T-helper 2 cell treated with Interferon-gamma antibody and Interleukin-4, amounts not matched to agents 5 μg/mL and 100 μg/mL, for 36 hours (primary cell): Measurements from ENCODE around the gene ZFAND6.
A peak's percentile ranks its signal among the peaks of the same experiment; 100 is the strongest.

Experiments used
- DNase-seq: peaks from one replicate; pipeline ENCODE4 v3.0.0; 2021; ENCODE audit warnings: low spot score
- H3K27ac Mint-ChIP-seq: one replicate; pipeline ENCODE4 v1.8.0; 2021; ENCODE audit warnings: mild to moderate bottlenecking, mixed read lengths
- H3K27me3 Mint-ChIP-seq: one replicate; pipeline ENCODE4 v1.8.0; 2021; ENCODE audit warnings: low read depth, mixed read lengths
- H3K36me3 Mint-ChIP-seq: one replicate; pipeline ENCODE4 v1.8.0; 2021; ENCODE audit warnings: low read depth, mixed read lengths
- H3K4me1 Mint-ChIP-seq: one replicate; pipeline ENCODE4 v1.8.0; 2021; ENCODE audit warnings: low read depth, mixed read lengths
- H3K4me3 Mint-ChIP-seq: one replicate; pipeline ENCODE4 v1.8.0; 2022; ENCODE audit warnings: mild to moderate bottlenecking, moderate library complexity, mixed read lengths
- H3K9me3 Mint-ChIP-seq: one replicate; pipeline ENCODE4 v1.8.0; 2021; ENCODE audit warnings: mixed read lengths

The ZFAND6 gene

DNA sequence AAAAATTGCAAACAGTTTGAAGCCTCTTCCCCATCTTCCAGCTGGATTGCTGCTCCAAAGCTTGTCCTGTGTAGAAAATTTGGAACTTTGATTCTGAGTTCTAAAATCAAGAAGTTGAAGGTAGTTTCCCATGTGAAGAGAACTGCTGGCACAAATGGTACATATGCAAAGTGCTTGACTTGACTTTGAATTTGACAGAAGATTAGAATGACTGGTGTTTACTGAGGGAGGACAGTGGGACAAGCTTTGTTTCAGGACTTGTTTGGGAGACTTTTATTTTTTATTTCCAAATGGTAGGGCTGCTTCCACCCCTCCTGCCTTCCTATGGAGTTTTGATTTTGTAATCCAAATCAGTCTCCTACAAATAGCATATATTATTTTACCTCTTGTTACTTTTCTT, 7.4 kb downstream of the ZFAND6 start:
- Mint-ChIP-seq H3K4me1 (peaks cover 30% of the 10 kb centered on the region), H3K27ac (no peak overlapping the region), H3K4me3 (no peak overlapping the region), H3K36me3 (peaks cover 5% of the 10 kb centered on the region), H3K9me3 (no peaks in the 10 kb centered on the region), H3K27me3 (no peaks in the 10 kb centered on the region)
- no peak for DNase-seq

- Mint-ChIP-seq H3K4me3 (no peak overlapping the region), H3K9me3 (no peaks in the 10 kb centered on the region), H3K27me3 (no peaks in the 10 kb centered on the region), H3K36me3 (peaks cover 5% of the 10 kb centered on the region), H3K27ac (no peak overlapping the region), H3K4me1 (peaks cover 30% of the 10 kb centered on the region)
- DNase-seq, result no peak
Measured at GRCh38 chr15:80068578-80068977, 9.1 kb downstream of the ZFAND6 start.

DNA sequence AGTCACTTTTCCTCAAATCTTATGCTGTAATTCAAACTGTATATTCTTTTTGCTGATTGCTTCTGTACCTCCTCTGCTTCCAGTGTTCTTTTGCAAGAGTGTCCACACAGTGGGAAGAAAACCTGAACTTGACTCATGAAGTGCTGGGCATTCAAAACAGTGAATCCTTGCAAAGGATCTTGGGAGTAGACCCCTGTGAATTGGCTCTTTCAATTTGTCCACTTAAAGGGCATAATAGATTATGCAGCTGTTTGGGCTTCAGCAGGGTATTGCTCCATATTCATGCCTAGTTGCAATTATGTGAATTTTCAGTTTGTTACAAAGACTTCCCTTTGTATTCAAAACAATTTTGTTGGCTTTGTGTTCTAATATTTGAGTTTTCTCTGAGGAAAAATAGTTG, 11.4 kb downstream of the ZFAND6 start:
- no peak for DNase-seq
- H3K4me3 Mint-ChIP-seq, result no peak overlapping the region
- no peak overlapping the region for H3K27ac Mint-ChIP-seq
- no peaks in the 10 kb centered on the region for H3K27me3 Mint-ChIP-seq
- peaks cover 12% of the 10 kb centered on the region for H3K36me3 Mint-ChIP-seq
- peaks cover 35% of the 10 kb centered on the region for H3K4me1 Mint-ChIP-seq
- no peaks in the 10 kb centered on the region for H3K9me3 Mint-ChIP-seq

DNA sequence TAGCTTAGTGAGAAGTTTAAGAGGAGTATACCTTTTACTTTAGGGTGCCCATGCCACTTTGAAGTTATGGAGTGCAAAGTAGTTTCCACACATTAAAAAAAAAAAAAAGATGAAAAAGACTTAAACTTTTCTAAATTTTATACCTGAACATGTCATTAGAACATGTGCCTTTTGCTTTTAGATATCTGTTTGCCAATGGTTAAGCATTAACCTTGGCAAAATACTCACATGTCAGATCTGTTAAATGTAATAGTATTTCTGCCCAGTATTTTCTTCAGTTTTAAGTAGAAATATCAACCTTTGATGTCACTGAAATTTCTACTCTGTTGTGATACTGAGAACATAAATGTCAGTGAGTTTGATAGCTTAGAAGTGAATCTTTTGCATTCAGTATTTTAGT, 12.2 kb downstream of the ZFAND6 start:
- Mint-ChIP-seq H3K4me3 (peak overlapping the region; percentile 95), H3K4me1 (peaks cover 37% of the 10 kb centered on the region), H3K27ac (no peak overlapping the region), H3K36me3 (peaks cover 12% of the 10 kb centered on the region), H3K9me3 (no peaks in the 10 kb centered on the region), H3K27me3 (no peaks in the 10 kb centered on the region)
- DNase-seq, result no peak

GRCh38 chr15:80072285-80072994, 13.0 kb downstream of the ZFAND6 start:
- H3K27ac Mint-ChIP-seq, result peak overlapping the region; percentile 78
- peaks cover 37% of the 10 kb centered on the region for H3K4me1 Mint-ChIP-seq
- H3K27me3 Mint-ChIP-seq, result no peaks in the 10 kb centered on the region
- H3K9me3 Mint-ChIP-seq, result no peaks in the 10 kb centered on the region
- H3K36me3 Mint-ChIP-seq, result peaks cover 11% of the 10 kb centered on the region
- H3K4me3 Mint-ChIP-seq, result peak overlapping the region; percentile 95
- no peak for DNase-seq

DNA sequence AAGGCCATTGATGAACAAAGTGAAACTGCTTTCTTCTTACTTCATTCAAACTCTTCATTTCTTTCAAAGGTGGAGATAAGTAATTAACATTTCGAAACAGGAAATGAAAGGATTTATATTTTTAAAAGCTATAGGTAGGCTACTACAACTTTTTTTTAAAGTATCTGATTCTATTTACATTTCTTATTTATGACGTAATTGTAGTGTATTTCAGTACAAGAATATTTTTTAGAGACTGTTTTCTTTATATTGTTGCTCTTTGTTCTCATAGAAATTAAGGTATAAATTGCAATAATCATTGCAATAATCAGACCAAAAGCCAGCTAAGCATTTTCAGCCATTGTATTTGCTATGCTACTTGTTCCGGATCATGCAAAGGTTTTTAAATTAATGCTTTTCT, 13.7 kb downstream of the ZFAND6 start:
- no peak for DNase-seq
- H3K9me3 Mint-ChIP-seq, result no peaks in the 10 kb centered on the region
- H3K4me1 Mint-ChIP-seq, result peaks cover 37% of the 10 kb centered on the region
- H3K4me3 Mint-ChIP-seq, result peak overlapping the region; percentile 47
- no peaks in the 10 kb centered on the region for H3K27me3 Mint-ChIP-seq
- peaks cover 12% of the 10 kb centered on the region for H3K36me3 Mint-ChIP-seq
- H3K27ac Mint-ChIP-seq, result no peak overlapping the region

DNA sequence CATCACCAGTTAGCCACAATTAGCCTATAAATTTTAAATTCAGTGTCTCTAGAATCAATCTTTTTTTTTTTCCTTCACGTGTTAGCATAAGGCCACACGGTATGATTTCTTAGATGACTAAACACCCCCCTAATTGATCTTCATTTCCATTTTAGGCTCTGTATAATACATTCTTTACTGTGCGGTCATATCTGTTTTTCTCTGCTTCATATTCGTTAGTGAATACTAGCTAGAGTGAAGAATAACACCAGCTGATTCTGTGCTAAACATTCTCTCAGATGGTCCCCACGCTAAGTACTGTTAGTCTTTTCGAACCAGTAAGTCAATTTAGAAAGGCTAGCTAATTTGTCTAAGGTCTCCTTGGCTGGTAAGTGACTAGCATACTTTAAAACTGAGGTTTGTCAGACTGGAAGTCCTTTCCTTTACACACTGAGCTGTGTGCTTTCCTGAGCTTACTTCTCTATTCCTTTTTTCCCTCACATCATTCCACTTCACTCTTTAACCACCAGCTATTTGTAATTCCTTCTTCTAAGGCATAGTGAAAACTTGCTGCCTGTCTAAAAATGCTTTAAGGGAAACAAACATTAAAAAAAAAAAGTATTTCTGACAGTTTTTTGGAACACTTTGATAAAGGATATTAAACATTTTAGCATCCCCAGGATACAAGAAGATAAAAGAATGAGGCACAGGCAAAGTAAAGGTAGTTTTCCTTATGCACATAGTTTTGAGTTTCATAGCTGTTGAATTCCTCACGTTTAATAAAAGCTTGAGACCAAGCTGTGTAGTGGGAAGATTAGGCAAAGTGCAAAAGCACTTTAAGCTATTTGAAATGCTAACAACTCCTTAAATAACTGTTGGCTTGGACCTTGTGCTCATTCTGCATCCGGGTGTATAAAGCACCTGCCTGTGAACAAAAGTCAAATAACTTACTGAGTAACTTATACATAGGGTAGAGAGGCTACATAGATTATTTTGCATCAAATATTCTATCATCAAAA, 17.1 kb downstream of the ZFAND6 start:
- Mint-ChIP-seq H3K9me3 (no peaks in the 10 kb centered on the region), H3K27me3 (no peaks in the 10 kb centered on the region), H3K4me3 (no peak overlapping the region), H3K36me3 (peaks cover 15% of the 10 kb centered on the region), H3K27ac (no peak overlapping the region), H3K4me1 (peaks cover 23% of the 10 kb centered on the region)
- DNase-seq, result no peak

DNA sequence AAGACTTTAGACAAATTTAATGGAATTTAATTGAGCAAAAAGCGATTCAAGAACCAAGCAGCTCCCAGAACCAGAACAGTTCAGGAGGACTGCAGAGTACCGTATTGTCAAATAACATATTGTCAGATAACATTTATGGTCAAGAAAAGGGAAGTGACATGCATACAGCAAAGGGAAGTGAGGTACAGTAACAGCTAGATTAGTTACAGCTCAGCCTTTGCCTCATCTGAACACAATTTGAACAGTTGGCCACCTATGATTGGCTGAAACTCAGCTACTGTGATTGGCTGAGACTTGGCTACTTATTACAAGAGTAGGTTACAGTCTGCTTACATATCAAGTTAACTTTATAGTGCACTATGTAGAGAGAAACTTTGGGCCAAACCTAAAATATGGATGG, 21.9 kb downstream of the ZFAND6 start:
- peaks cover 7% of the 10 kb centered on the region for H3K36me3 Mint-ChIP-seq
- H3K4me3 Mint-ChIP-seq, result no peak overlapping the region
- H3K27me3 Mint-ChIP-seq, result no peaks in the 10 kb centered on the region
- no peaks in the 10 kb centered on the region for H3K9me3 Mint-ChIP-seq
- peaks cover 4% of the 10 kb centered on the region for H3K4me1 Mint-ChIP-seq
- H3K27ac Mint-ChIP-seq, result no peak overlapping the region
- no peak for DNase-seq

- Mint-ChIP-seq H3K9me3 (no peaks in the 10 kb centered on the region), H3K36me3 (peaks cover 6% of the 10 kb centered on the region), H3K4me3 (no peak overlapping the region), H3K27me3 (no peaks in the 10 kb centered on the region), H3K27ac (no peak overlapping the region), H3K4me1 (peaks cover 15% of the 10 kb centered on the region)
- no peak for DNase-seq
Measured at GRCh38 chr15:80087104-80087503, 27.6 kb downstream of the ZFAND6 start.

- no peak for DNase-seq
- Mint-ChIP-seq H3K4me3 (no peak overlapping the region), H3K27ac (no peak overlapping the region), H3K36me3 (peaks cover 6% of the 10 kb centered on the region), H3K4me1 (peaks cover 15% of the 10 kb centered on the region), H3K9me3 (no peaks in the 10 kb centered on the region), H3K27me3 (no peaks in the 10 kb centered on the region)
Measured at GRCh38 chr15:80090041-80090440, 30.6 kb downstream of the ZFAND6 start.

GRCh38 chr15:80090879-80091503, 31.5 kb downstream of the ZFAND6 start:
- no peak for DNase-seq
- Mint-ChIP-seq H3K9me3 (no peaks in the 10 kb centered on the region), H3K36me3 (peaks cover 6% of the 10 kb centered on the region), H3K4me1 (peaks cover 15% of the 10 kb centered on the region), H3K27ac (no peak overlapping the region), H3K27me3 (no peaks in the 10 kb centered on the region), H3K4me3 (no peak overlapping the region)

DNA sequence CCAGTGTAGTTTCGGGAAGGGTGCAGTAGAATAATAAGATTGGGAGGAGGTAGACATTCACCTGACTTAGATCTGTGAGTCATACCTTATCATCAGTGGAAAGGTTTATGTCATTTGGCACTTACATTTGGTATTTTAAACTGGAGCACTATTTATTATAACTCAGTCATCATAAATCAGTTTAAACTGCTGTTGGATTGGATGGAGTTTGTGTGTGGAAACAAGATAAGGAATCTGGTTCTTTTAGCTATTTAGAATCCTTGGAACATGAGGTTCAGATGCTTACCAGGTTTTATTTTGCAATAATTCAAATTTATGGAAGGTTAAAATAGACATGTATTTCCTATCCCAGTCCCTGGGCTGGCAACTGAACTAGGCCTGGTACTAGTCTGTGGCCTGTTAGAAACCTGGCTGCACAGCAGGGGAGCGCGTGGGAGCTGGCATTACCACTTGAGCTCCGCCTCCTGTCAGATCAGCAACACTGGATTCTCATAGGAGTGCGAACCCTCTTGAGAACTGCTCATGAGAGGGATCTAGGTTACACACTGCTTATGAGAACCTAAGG, 34.5 kb downstream of the ZFAND6 start:
- Mint-ChIP-seq H3K27me3 (no peaks in the 10 kb centered on the region), H3K4me1 (peaks cover 12% of the 10 kb centered on the region), H3K36me3 (peaks cover 6% of the 10 kb centered on the region), H3K27ac (no peak overlapping the region), H3K4me3 (no peak overlapping the region), H3K9me3 (no peaks in the 10 kb centered on the region)
- DNase-seq, result no peak

DNA sequence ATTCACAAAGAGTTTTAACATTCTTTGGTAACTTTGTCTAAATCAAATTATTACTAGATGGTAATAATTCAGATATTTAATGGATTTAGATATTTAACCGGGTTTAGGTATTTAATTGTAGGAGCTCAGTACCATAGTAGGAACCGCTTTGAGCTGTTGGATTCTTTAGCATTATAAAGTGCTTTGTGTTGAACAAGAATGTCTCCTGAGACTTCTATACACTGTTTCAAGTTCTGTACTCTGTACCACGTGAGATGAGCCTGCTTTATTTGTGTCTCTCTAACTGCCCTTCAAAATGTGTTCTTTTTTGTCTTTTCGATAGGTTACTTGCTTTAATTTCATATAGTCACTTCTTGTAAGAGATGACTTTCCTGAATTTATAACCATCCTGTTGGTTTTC, 36.0 kb downstream of the ZFAND6 start:
- Mint-ChIP-seq H3K4me1 (peaks cover 8% of the 10 kb centered on the region), H3K27ac (no peak overlapping the region), H3K27me3 (no peaks in the 10 kb centered on the region), H3K36me3 (peaks cover 7% of the 10 kb centered on the region), H3K4me3 (no peak overlapping the region), H3K9me3 (no peaks in the 10 kb centered on the region)
- DNase-seq, result no peak

- Mint-ChIP-seq H3K4me3 (no peak overlapping the region), H3K36me3 (peaks cover 5% of the 10 kb centered on the region), H3K27me3 (no peaks in the 10 kb centered on the region), H3K9me3 (no peaks in the 10 kb centered on the region), H3K27ac (no peak overlapping the region), H3K4me1 (peaks cover 7% of the 10 kb centered on the region)
- DNase-seq, result no peak
Measured at GRCh38 chr15:80095969-80096368, 36.5 kb downstream of the ZFAND6 start.
